ENCODE results near the gene CDC123.

- no peak for TF ChIP-seq CTCF (IDR thresholded peaks at IDR 0.05)
- TF ChIP-seq EZH2 (IDR thresholded peaks at IDR 0.05; ENCODE audit: borderline replicate concordance, insufficient read depth, low read depth, low read length, poor library complexity, severe bottlenecking) = no peak
Observed at GRCh38 chr10:12184165-12184564, 11.8 kb upstream of the CDC123 start.
